HEK293T (cell line): ENCODE data around the gene KLF7.

ENCODE experiments used
- CTCF ChIA-PET: fragments of 350-600 bp; formaldehyde crosslinking; extraction: SDS; loops from one replicate; lab custom pipeline; 2021; ENCODE audit warnings: antibody characterized with exemption, inconsistent platforms; lab: Yijun Ruan, JAX
- POLR2A ChIA-PET: fragments of 350-600 bp; formaldehyde crosslinking; extraction: SDS; loops from one replicate; lab custom pipeline; 2020; ENCODE audit warnings: antibody characterized with exemption, inconsistent platforms; lab: Yijun Ruan, JAX
- DNase-seq: peaks from one replicate; pipeline ENCODE4 v3.0.0; 2012; ENCODE audit warnings: mixed read lengths; ENCODE audit errors: extremely low spot score
- ARNT ChIP-seq: fragments of 450-650 bp; IDR thresholded peaks from 2 replicates; pipeline ENCODE4 v1.6.1; 2017; ENCODE audit warnings: mild to moderate bottlenecking
- BHLHE40 ChIP-seq: fragments of 450-650 bp; IDR thresholded peaks from 2 replicates; pipeline ENCODE4 v1.6.1; 2016; ENCODE audit warnings: mild to moderate bottlenecking, moderate library complexity, borderline replicate concordance
- CTBP1 ChIP-seq: fragments of 450-650 bp; IDR thresholded peaks from 2 replicates; pipeline ENCODE4 v1.6.1; 2016; ENCODE audit warnings: borderline replicate concordance
- ELF4 ChIP-seq: fragments of 450-650 bp; IDR thresholded peaks from 2 replicates; pipeline ENCODE4 v1.6.1; 2017; ENCODE audit warnings: antibody characterized with exemption
- FOXA1 ChIP-seq: fragments of 450-650 bp; IDR thresholded peaks from 2 replicates; pipeline ENCODE4 v1.6.1; 2016; ENCODE audit warnings: mild to moderate bottlenecking
- FOXK2 ChIP-seq: fragments of 450-650 bp; IDR thresholded peaks from 2 replicates; pipeline ENCODE4 v1.6.1; 2016; ENCODE audit warnings: mild to moderate bottlenecking
- FOXM1 ChIP-seq: fragments of 450-650 bp; IDR thresholded peaks from 2 replicates; pipeline ENCODE4 v1.6.1; 2017; ENCODE audit warnings: mild to moderate bottlenecking, borderline replicate concordance
- HDGF ChIP-seq: fragments of 450-650 bp; IDR thresholded peaks from 2 replicates; pipeline ENCODE4 v1.6.1; 2017; ENCODE audit warnings: antibody characterized with exemption, borderline replicate concordance
- L3MBTL2 ChIP-seq: fragments of 450-650 bp; conservative IDR thresholded peaks from 2 replicates; pipeline ENCODE4 v1.6.1; 2016; ENCODE audit warnings: mild to moderate bottlenecking
- LEF1 ChIP-seq: fragments of 450-650 bp; IDR thresholded peaks from 2 replicates; pipeline ENCODE4 v1.6.1; 2017; ENCODE audit warnings: mild to moderate bottlenecking, borderline replicate concordance
- NFRKB ChIP-seq: fragments of 450-650 bp; IDR thresholded peaks from 2 replicates; pipeline ENCODE4 v1.6.1; 2016; ENCODE audit warnings: mild to moderate bottlenecking, moderate library complexity
- PKNOX1 ChIP-seq: fragments of 450-650 bp; IDR thresholded peaks from 2 replicates; pipeline ENCODE4 v1.6.1; 2016
- SP1 ChIP-seq: fragments of 450-650 bp; IDR thresholded peaks from 2 replicates; pipeline ENCODE4 v1.6.1; 2017
- SUZ12 ChIP-seq: fragments of 450-650 bp; IDR thresholded peaks from 2 replicates; pipeline ENCODE4 v1.6.1; 2016; ENCODE audit warnings: mild to moderate bottlenecking
- TARDBP ChIP-seq: fragments of 450-650 bp; IDR thresholded peaks from 2 replicates; pipeline ENCODE4 v1.6.1; 2016
- ZNF384 ChIP-seq: fragments of 450-650 bp; IDR thresholded peaks from 2 replicates; pipeline ENCODE4 v1.6.1; 2016

The KLF7 gene

GRCh38 chr2:207181526-207182274, 16.0 kb upstream of the KLF7 start:
- no peak for DNase-seq
- POLR2A ChIA-PET: no interaction called here
- CTCF ChIA-PET: interaction anchor here (0.6 kb wide), 1 partner anchor 51 kb away, joined by 3 read pairs; no protein-coding TSS in a partner anchor
- TF ChIP-seq TARDBP (no peak), FOXA1 (no peak)

- TF ChIP-seq PKNOX1 (no peak), CTBP1 (no peak), LEF1 (no peak)
- POLR2A ChIA-PET: interaction anchor here (0.8 kb wide), 1 partner anchor 15 kb away, joined by 3 read pairs; the partner anchor contains the start of gene KLF7
- CTCF ChIA-PET: no interaction called here
- DNase-seq: no peak
Observed at GRCh38 chr2:207180741-207181140, 15.0 kb upstream of the KLF7 start.

GRCh38 chr2:207176247-207176646, 10.5 kb upstream of the KLF7 start:
- CTCF ChIA-PET: interaction anchor here (0.9 kb wide), 1 partner anchor 11 kb away, joined by 4 read pairs; no protein-coding TSS in a partner anchor
- POLR2A ChIA-PET: interaction anchor here (1.4 kb wide), 1 partner anchor 9 kb away, joined by 4 read pairs; no protein-coding TSS in a partner anchor
- TF ChIP-seq CTBP1 (no peak), FOXK2 (no peak), BHLHE40 (no peak), L3MBTL2 (no peak), NFRKB (no peak), FOXA1 (no peak), TARDBP (no peak), PKNOX1 (no peak), ARNT (no peak), SP1 (no peak), SUZ12 (no peak), LEF1 (no peak), FOXM1 (no peak), HDGF (no peak), ZNF384 (no peak), ELF4 (no peak)
- DNase-seq: no peak

GRCh38 chr2:207173641-207174040, 7.9 kb upstream of the KLF7 start:
- CTCF ChIA-PET: no interaction called here
- no peak for DNase-seq

GRCh38 chr2:207167099-207167923, 1.6 kb upstream of the KLF7 start:
- no peak for DNase-seq
- TF ChIP-seq SP1: no peak
- no peak for TF ChIP-seq ELF4
- no peak for TF ChIP-seq FOXA1
- TF ChIP-seq L3MBTL2: no peak
- TF ChIP-seq SUZ12: no peak
- no peak for TF ChIP-seq ZNF384
- POLR2A ChIA-PET: interaction anchor here (0.8 to 2.6 kb wide), 6 partner anchors 9 to 184 kb away, joined by 3 to 13 read pairs (median 4); no protein-coding TSS in a partner anchor
- CTCF ChIA-PET: interaction anchor here (0.6 kb wide), 1 partner anchor 242 kb away, joined by 5 read pairs; no protein-coding TSS in a partner anchor

More at GRCh38 chr2:207173641-207174040, 7.9 kb upstream of the KLF7 start:
- POLR2A ChIA-PET: no interaction called here
- TF ChIP-seq FOXM1 (no peak), NFRKB (no peak), SUZ12 (no peak), CTBP1 (no peak), FOXK2 (no peak), HDGF (no peak), PKNOX1 (no peak), SP1 (no peak), LEF1 (no peak), L3MBTL2 (no peak), ZNF384 (no peak), TARDBP (no peak), FOXA1 (no peak), ARNT (no peak), BHLHE40 (no peak), ELF4 (no peak)
